ENCODE results near the gene SMOC2. TPM values are rescaled to one million over a fixed set of nuclear protein-coding genes. Genes with fewer than 3 reads are reported as not detected.

SMOC2 gene
- total RNA-seq, 1 donor from 2014 or later = 12.6 TPM

GRCh38 chr6:168508903-168509302 is 67.9 kb downstream of the SMOC2 start:
- intact Hi-C loops (cut with DNase I) = no loop called here
- no peak for ATAC-seq
- H3K4me3 ChIP-seq = no peak overlapping the region
- H3K36me3 ChIP-seq = no peaks in the 10 kb centered on the region
- H3K4me1 ChIP-seq = no peaks in the 10 kb centered on the region
- no peak for DNase-seq
- TF ChIP-seq CTCF (IDR thresholded peaks at IDR 0.05) = no peak
- H3K27ac ChIP-seq = no peak overlapping the region
- H3K9me3 ChIP-seq = no peaks in the 10 kb centered on the region
- H3K27me3 ChIP-seq (ENCODE audit: low read depth) = no peaks in the 10 kb centered on the region

GRCh38 chr6:168513766-168514165 is 72.8 kb downstream of the SMOC2 start:
- Histone ChIP-seq H3K4me3 (no peak overlapping the region), H3K36me3 (no peaks in the 10 kb centered on the region), H3K27ac (no peak overlapping the region), H3K4me1 (no peaks in the 10 kb centered on the region), H3K27me3 (ENCODE audit: low read depth) (no peaks in the 10 kb centered on the region), H3K9me3 (no peaks in the 10 kb centered on the region)
- intact Hi-C loops (cut with DNase I) = no loop called here
- DNase-seq (no peak), ATAC-seq (peak in 1 of 2 donors; percentile 24)
- no peak for TF ChIP-seq CTCF (IDR thresholded peaks at IDR 0.05)

- DNase-seq = no peak
- TF ChIP-seq CTCF (IDR thresholded peaks at IDR 0.05) = no peak
- Histone ChIP-seq H3K27me3 (ENCODE audit: low read depth) (no peaks in the 10 kb centered on the region), H3K4me1 (no peaks in the 10 kb centered on the region), H3K4me3 (no peak overlapping the region), H3K36me3 (no peaks in the 10 kb centered on the region), H3K9me3 (no peaks in the 10 kb centered on the region), H3K27ac (no peak overlapping the region)
- intact Hi-C loops (cut with DNase I) = no loop called here
- peak in 1 of 2 donors; percentile 58 for ATAC-seq
These were observed 73.2 kb downstream of the SMOC2 start for GRCh38 chr6:168514216-168514615.

- no peak for TF ChIP-seq CTCF (IDR thresholded peaks at IDR 0.05)
- Histone ChIP-seq H3K9me3 (no peaks in the 10 kb centered on the region), H3K27ac (no peak overlapping the region), H3K36me3 (no peaks in the 10 kb centered on the region), H3K4me3 (no peak overlapping the region), H3K27me3 (ENCODE audit: low read depth) (no peaks in the 10 kb centered on the region), H3K4me1 (no peaks in the 10 kb centered on the region)
- DNase-seq (no peak), ATAC-seq (no peak)
- intact Hi-C loops (cut with DNase I) = no loop called here
These were observed 74.4 kb downstream of the SMOC2 start for GRCh38 chr6:168515376-168515775.

GRCh38 chr6:168516944-168517741 is 76.2 kb downstream of the SMOC2 start:
- no peak overlapping the region for H3K27ac ChIP-seq
- H3K9me3 ChIP-seq = no peaks in the 10 kb centered on the region
- intact Hi-C loops (cut with DNase I) = no loop called here
- TF ChIP-seq CTCF (IDR thresholded peaks at IDR 0.05) = no peak
- no peaks in the 10 kb centered on the region for H3K4me1 ChIP-seq
- peak in 1 of 2 donors; percentile 37 for ATAC-seq
- no peak overlapping the region for H3K4me3 ChIP-seq
- no peaks in the 10 kb centered on the region for H3K27me3 ChIP-seq (ENCODE audit: low read depth)
- no peaks in the 10 kb centered on the region for H3K36me3 ChIP-seq
- no peak for DNase-seq

Measured in lower lobe of right lung (tissue), 2 donors.